GM12892 (cell line): ENCODE data around the gene SELPLG.

Source experiments
- POLR2A ChIP-seq: IDR thresholded peaks from 2 replicates; pipeline ENCODE4 v1.6.1; 2011; ENCODE audit warnings: low read depth, low read length, control low read depth
- POLR2AphosphoS5 ChIP-seq: IDR thresholded peaks from 2 replicates; pipeline ENCODE4 v1.6.1; 2011; ENCODE audit warnings: low read depth, low read length, control low read depth

DNA sequence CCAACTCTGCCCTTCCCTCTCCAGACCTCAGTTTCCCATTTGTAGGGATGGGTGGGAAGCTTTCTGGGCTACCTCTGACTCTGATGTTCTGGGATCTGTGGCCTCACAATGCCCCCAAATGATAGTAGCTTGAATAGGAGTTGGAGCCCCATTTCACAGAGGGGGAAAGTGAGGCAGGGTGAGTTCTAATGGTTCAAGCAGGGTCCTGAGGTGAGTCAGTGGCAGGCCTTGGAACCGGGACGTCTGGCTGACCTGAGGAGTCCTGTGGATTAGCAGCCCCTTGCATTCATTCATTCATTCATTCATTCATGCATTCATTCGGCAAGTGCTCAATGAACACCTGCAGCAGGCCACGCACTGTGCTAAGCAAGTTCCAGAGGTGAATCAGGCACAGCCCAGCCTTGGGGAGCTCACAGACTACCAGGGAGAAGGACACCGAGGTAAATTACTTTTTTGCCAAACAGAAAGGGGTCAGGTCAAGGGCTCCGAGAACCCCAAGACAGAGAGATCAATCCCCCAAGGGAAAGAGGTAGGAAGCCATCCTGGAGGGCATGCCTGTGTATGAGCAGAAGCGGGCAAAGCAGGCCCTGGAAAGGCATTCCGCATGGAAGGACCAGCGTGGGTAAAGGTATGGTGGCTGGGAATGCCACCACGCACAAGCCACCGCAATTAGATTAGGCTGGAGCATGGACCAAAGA lies 35.0 kb downstream of the SELPLG start:
- TF ChIP-seq POLR2AphosphoS5 (no peak), POLR2A (no peak)
